ENCODE data around the gene SSTR3.

SSTR3 gene

DNA sequence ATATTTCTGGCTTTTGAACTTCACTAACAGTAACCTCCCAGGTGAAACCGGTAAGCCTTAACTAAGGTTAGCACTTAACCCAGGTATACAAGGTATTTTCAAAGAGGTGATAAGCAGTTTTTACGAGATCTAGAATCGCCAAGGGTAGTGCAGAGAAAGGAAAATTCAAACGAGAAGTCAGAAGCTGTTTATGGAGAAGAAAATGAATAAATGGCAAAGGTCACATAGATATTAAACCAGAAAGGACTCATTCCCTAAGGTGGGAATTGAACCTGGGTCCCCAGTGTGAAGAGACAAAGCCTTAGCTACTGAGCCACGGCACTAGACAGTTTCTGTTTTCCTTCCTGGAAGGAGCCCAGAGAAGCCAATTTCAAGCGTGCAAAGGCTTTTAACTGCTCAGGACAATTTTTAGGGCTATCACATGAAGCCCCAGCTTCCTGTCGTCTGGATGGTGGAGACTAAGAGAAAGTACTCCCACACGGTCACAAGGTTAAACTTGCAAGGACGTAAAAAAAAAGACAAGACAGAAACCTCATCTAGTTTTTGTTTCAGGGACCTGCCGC, 18.6 kb downstream of the SSTR3 start:
- peak in 1 of 2 experiments; percentile 13 for DNase-seq

DNA sequence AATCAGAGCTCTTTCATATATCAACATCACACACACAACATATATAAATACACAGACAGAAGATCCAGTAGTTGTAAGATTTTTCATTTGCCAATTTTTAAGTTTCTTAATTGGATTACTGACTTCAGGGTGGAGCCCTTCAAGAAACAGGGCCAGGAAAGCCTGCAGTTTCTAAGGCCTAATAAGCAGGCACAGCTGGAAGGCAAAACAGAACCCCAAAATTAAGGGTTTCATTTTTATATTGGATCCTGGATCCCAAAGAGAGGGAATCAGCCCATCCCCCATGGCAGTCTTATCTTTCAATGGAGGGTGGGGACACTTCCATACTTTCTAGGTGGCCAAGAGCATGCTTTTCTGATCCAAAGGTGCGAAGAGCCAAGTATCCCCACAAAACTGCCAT, 19.5 kb downstream of the SSTR3 start:
- DNase-seq = no peak

DNA sequence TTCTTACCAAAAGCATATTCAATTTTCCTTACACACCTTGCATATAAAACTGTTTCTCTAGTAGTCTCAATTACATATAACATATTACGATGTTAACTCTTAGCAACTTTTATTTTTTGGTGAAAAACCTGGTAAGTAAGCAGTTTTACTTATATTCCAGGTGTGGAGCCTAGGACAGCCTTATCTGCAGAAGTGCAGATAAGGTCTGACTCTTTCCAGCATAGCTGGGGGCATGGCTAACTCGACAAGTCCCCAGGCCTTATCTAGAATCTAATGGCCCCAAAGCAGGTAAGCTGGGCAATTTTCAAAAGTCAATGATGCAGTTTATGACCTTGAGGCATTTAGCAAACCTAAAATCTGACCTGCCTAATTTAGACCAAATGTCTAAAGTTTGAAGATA, 20.1 kb downstream of the SSTR3 start:
- no peak for DNase-seq

DNA sequence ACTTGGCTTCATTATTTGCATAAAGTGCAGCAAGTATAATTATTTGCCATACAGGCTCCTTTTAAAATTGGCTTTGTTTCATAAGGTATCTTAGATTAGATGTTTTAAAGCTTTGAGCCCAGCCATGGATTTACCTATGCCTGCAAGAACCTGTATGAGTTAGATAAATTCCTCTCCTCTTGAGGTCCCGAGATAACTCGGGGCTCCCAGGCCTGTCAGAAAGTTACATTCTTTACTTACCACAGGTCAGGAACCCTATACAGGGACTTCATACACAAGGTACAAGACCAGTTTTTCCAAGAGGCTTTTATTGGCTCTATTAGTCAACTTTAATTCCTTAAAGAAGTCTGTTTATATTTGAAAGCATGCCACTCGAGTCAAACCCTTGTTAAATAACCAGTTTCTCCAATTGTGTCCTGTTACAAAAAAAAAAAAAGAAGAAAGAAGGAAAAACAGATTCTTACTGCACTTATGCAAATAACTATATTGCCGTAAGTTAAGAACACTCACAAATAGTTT, 22.0 kb downstream of the SSTR3 start:
- no peak for DNase-seq

DNA sequence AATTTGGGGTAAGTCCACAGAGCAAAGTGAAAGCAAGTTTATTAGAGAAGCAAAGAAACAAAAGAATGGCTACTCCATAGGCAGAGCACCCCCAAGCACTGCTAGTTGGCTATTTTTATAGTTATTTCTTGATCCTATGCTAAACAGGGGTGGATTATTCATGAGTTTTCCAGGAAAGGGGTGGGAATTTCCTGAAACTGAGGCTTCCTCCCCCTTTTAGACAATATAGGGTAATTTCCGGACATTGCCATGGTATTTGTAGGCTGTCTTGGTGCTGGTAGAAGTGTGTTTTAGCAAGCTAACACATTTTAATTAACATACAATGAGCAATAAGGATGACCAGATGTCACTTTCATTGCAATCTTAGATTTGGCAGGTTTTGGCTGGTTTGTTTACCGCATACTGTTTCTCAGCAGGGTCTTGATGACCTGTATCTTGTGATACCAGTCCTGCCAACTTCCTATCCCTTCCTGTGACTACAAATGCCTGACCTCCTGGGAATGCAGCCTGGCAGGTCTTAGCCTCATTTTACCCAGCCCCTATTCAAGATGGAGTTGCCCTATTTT, 23.3 kb downstream of the SSTR3 start:
- no peak for DNase-seq

DNA sequence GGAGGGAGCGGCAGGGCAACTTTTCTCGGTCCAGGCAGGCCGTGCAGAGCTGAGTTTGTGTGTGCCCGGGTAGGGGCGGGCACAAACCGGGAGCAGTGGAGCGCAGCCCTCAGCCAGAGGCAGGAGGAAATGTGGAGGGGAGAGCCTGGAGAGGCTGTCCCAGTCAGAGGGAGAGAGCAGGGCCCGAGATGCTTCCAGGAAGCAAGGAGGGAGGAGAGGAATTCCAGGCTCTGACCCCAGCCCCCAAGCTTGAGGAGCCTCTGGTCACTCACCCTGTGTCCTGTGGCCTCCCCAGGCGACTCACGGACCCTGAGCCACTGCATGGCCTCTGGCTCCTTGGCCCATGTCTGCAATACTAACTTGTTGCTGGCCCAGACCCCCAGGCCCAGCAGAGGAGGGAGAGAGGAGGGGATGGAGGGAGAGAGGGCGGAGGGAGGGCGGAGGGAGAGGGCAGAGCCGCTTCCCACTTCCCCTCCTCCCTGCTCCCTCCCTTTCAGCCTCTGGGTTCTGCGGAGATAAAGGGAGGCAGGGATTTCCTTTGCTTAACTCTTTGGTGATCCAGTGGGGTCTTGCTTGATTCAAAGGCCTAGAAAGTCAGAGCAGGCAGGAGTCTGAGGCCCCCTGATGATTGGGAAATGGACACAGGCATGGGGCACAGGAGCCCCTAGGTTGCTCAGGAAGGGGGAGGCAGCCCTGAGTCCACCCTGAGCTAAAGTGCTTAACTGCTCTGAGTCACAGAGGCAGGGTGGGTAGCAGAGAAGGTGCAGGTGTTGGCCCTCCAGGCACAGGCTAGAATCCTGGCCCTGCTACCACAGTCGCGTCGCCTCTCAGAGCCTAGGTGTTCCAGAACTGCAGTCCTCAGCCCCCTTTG, 24.2 kb downstream of the SSTR3 start, which contains the start of gene C1QTNF6:
C1QTNF6 (minus strand) TSS at position 357 of the 871 bp plus-strand sequence; CDS start at position 323, 34 bp downstream.
- peak in 1 of 2 experiments; percentile 43 for DNase-seq

DNA sequence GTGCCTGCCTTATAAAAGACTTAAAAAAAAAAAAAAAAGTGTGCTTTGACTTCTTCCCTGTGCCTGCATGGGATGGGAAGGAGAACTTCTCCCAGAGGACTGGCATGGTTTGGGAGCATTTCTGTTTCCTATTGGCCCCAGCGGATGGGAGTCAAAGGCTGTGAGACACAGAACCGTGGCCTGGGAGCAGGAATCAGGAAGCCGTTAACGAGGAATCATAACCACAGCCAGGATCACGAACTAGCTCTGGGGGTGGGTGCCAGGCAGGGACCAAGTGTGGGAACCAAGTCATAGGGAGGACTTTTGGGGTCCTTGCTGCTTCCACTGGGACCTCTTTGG, 24.8 kb downstream of the SSTR3 start:
- DNase-seq = no peak

DNA sequence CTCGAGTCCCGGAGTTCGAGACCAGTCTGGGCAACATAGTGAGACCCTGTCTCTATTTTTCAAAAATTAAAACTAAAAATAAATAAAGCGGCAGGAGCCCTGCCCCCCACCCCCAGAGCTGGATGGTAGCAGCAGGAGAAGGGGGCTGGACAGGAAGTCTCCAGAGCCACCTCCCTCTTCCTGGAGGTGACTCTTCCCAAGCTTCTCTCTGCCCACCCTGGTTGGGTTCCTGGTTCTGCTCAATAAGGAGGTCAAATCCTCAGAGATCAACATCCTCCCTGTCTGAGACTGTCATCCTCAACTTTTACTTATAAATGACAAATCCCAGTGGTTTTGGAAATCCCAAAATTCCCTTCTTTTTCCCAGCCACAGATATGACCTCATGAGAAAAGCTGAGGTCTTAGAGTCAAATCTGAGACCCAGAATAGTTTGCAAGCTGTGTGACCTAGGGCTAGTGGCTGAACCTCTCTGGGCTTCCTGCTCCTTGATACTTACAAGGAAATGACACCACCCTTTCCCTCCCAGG, 25.2 kb downstream of the SSTR3 start:
- DNase-seq = peak in 1 of 2 experiments; percentile 31

DNA sequence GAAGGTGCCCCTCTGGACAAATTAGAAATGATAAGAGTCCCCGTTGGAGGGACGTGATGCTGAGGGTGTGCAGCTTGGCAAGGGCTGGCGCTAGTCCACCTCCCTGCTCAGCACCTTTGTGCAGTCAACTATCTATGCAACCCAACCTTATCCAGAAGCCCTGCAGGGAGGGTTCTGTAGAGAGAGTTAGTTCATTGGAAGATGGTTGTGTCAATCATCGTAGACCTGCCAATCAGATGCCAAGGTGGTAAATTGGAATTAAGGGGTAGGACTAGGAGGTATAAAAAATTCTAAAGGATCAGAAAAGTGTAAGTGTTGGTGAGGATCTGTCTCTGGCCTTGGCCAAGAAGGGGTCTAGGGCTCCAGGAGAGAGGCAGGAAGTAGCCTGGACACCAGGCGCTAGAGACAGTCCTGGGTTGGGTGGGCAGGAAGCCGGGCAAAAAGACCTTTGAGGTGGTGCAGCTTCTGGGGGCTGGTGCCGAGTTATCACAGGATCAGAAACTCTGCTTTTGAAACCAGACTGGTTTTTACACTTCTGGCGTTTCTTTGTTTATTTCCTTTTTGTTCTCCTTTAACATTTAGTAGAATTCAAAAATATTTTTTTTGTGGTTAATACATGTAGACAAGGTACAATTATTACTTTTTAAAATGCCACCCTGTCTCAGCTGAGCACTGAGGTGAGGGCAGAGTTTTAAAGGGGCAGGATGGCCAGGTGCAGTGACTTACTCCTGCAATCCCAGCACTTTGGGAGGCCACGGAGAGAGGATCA, 25.9 kb downstream of the SSTR3 start:
- peak; percentile 50 to 60 for DNase-seq

DNA sequence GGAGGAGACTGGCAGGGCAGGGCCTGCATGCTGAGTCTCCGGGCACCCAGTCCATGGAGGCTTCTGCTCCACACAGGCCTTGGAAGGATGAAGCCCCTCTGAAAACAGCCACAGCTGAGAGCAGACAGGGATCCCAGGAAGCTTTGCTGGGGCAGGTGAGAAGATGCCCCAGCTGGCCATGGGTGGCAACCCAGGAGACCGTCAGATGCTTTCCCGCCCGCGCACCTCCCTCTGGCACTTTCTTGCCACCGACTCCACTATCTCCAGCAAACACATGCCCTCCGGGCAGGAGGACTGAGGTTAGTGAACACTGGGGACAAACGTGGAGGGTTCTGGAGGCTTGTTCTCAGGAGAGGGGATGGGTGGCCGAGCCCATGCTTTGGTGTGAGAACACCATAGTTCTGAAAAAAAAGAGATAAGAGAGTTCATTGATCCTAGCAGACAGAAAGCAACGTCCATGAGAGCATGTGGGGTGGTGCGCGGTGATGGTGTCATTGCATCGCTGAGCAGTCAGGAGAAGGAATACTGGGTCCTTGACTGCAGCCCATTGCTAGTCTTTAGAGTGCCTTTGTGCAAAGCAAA, 26.5 kb downstream of the SSTR3 start:
- no peak for DNase-seq

DNA sequence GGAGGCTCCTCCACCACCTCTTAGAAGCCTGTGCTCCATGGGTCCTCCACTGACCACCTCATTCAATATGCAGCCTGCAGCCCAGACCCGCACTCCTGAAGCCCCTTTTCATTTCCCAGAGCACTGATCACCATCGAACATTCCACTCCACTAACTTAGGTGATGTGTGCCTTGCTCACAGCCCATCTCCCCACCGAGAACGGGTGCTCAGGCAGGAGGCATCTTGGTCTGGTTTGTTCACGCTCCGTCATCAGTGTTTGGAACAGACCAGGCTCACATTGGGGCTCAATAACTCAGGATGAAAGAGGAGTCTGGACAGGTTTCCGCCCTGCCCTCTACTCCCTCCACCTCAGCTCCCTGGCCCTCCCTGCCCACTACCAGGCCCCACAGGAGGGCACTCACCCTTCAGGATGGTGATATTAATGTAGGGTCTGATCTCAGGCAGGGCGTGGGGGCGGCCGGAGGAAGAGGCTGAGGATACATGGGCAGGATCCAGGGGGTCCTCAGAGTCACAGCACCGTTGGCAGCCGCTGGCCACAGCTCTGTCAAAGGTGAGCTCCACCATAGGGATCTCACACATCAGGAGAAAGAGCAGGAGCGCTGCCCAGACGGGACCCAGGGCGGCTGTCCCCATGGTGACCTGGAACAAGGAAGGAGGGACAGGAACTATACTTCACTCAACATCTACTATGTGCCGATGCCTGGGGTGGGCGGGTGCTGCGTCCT, 27.3 kb downstream of the SSTR3 start:
- DNase-seq = no peak

DNA sequence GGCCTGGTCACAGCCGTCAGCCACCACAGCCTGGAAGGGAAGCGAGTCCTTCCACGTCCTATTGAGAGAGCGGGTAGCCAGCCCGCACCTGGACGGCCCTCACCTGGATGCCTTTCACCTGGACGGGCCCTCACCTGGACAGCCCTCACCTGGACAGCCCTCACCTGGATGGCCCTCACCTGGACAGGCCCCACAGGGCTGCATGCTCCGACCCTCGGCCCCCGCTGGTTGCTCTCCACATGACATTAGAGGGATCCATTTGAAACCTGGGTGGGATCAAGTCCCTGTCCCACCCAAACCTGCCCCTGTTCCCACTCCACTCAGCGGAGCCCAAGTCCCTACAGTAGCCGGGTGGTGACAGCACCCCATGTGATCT, 27.9 kb downstream of the SSTR3 start:
- DNase-seq = no peak

DNA sequence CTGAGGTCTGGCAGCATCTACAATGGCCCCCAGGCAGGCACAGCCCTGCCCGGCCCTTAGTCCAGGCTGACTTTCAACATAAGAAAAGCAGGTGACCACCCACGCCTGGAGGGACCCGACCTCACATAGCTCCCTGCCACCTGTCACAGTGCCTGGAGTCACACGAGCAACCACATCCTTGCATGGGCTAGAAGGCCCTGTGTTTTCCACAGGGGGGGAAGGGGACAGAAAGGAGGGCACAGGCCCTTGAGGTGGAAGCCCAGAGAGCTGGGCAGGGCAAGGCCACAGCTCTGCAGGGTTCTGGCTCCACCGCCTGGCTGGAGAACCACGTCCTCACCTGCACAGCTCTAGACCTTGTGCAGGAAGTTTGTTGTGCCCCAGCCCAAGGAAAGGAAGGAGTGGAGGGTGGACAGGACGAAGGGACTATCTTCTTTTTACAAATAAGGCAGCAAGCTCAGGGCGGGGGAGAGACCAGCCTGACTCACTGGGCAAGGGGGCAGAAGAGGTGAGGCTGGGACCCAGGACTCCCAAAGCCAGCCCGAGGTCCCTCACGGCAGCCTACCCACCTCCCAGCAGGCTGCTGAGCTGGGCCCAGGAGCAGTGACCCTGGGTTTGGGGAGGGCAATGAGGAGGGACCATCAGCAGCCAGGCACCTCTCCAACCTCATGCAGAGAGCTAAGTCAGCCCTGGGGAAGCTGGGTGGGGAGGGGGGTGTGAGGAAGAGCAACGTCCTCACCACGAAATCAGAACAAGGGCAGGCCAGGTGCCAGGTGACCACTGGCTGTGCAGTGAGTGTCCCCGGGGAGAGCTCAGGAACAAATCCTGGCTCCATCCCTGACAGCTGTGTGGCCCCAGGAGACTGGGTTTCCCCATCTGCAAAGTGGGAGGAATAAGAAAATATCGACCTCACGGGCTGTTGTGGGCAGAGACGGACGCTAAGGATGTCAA, 28.6 kb downstream of the SSTR3 start:
- DNase-seq = no peak

DNA sequence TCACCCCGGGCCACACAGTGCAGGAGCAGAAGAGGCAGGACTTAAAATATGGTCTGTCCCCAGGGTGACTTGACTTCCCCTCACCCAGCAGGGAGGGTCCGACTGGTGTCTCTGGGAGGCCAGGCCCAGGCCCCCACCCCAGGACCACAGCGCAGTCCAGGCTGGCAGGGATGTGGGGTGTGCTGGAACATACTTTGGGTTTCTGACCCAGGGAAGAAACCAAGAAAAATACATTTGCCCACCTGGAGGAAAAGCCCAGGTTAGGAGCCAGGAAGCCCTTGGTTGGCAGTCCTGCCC, 29.4 kb downstream of the SSTR3 start:
- no peak for DNase-seq

DNA sequence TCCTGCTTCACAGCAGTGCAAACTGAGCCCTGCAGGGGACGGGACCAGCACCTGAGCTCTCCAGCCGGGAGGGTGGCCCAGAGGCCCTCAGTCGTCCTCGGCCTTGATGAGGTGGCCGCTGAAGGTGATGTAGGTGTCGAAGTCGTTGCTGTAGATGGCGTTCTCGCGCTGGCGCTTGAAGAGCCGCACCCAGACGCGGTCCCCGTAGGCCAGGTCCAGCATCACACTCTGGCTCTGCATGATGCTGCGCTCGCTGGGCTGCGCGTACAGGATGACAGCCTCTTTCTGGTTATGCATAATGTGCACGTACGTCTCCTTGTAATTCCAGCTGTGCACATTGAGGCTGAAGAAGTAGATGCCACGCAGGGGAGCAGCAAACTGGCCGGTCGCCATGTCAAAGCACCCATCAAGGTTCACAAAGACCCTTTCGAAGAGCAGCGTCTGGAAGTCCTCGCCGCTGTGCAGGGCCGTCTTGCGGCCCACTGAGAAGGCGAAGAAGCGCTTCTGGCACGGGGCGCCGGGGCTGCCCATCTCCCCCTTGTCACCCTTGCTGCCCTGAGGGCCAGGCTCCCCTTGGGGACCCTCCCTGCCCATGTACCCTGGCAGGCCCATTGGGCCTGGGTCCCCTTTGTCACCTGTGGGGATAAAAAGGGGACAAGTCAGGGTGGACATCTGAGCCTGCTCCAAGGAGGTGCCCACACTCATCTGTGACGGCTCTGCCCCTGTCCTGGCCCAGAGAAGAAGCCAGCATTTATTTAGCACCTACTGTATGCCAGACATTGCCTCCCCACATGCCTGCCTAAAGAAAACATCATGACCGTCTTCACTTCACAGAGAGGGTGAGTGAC, 30.0 kb downstream of the SSTR3 start:
- no peak for DNase-seq

DNA sequence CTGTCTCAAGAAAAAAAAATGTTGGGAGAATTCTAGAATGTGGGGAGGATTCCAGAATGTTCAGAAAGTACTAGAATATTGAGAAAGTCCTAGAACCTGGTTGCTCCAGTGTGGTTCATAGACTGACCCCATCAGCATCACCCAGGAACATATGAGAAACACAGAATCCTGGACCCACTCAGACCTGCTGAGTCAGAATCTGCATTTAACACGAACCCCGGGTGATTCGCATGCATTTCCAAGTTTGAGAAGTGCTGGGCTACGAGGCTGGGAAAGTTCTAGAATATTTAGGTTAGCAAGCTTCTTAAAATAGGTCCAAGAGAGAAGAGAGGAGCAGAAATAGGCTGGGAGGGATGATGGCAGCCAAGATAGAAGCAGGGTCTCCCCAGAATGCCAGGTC, 30.6 kb downstream of the SSTR3 start:
- no peak for DNase-seq

DNA sequence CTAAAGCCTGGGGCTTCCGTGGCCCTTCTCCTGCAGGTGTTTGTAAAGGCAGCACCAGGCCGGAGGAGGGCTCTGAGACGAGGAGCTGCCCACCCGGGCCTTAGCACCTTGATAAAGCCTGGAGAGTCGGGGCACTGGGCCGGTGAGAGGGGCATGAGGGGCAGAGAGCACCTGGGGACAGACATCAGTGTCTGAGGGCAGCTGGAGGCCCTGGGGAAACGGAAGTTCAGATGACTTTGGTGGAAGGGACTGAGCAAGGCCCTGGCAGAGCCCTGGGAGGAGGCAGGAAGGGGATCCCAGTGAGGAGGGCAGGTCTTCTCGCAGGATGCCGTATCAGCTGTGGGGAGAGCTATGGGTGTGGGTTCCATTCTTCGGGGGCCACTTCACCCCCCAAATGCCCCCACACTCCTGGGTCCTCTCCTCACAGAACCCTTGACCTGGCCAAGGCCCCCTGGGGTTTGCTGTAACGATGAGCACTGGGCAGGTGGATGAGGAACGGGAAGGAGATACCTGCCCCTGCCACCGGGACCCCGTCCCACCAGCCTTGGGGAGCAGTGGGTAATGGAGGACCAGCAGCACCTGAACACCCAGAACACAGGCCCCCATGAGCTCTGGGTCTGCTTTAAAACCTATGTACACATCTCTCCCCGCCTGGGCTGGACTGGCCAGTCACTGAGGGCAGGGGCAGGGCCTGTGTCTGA, 31.6 kb downstream of the SSTR3 start:
- DNase-seq = no peak

DNA sequence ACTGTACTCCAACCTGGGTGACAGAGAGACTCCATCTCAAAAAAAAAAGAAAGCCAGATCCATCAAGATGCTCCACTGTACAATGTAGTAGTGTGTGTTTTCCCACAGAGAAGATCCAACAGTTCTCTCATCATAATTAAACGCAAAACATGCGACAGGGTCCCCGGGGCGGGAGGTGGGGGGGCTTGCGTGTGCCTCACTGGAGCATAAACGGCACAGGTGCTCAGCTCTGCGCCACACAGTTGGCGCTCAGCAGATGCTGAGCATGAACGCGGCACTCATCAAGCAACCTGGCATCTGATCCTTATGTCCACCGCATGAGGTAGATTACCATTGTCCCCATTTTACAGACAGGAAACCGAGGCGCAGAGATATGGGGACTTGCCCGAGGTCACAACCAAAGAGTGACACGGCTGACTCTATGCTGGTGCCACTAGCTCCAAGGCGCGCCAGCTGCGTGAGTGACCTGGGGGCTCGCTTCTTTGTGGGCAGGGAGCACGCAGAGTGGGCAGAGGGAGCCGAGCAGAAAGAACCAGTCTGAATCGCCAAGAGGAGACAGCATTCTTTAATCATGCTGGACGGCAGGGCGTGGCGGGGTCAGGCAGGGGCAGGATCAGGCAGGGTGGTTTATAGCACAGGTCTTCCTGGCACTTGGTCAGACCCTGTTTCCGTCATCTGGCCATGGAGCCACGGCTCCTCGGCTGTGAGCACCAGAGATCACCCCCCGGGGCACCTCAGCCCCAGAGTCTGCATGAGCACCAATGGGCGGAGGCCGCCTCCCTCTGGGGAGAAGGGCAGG, 32.5 kb downstream of the SSTR3 start:
- no peak for DNase-seq

DNA sequence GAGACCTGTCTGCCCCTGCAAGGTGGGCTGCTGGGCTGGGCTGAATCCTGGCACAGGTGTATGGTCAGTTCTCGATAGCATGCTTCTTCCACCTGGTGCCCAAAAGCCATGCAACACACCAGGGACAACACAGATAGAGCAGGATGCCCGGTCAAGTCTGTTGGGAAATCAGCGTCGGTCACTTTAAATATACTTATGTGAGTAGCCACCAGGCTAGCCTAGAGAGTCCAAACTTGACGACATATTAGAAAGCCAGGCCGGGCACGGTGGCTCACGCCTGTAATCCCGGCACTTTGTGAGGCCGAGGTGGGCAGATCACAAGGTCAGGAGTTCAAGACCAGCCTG, 33.2 kb downstream of the SSTR3 start:
- no peak for DNase-seq

Measured in SW 1271 (cell line).